Stimulated activated effector memory CD8-positive, alpha-beta T cell treated with anti-CD3 and anti-CD28 coated beads, Interleukin-12 subunit alpha, Interleukin-12 subunit beta, amount 100 ng/mL, for 72 hours (primary cell): Measurements from ENCODE around the gene IP6K3.

Experiments
- ATAC-seq: fragments of 150-1000 bp; cut with Tn5 transposase; 2 replicates; pipeline ENCODE4 v1.10.0; 2021
- DNase-seq, 2 donors: peaks; one replicate each; pipeline ENCODE4 v3.0.0; 2021 to 2022; ENCODE audit warnings: low spot score in 2 of 2
- H3K27ac Mint-ChIP-seq: one replicate; pipeline ENCODE4 v1.8.0; 2022; ENCODE audit warnings: mild to moderate bottlenecking, mixed read lengths
- H3K36me3 Mint-ChIP-seq: one replicate; pipeline ENCODE4 v1.8.0; 2022; ENCODE audit warnings: mild to moderate bottlenecking, mixed read lengths
- H3K4me1 Mint-ChIP-seq: one replicate; pipeline ENCODE4 v1.8.0; 2022; ENCODE audit warnings: mixed read lengths
- H3K4me3 Mint-ChIP-seq: one replicate; pipeline ENCODE4 v1.8.0; 2022; ENCODE audit warnings: mild to moderate bottlenecking, mixed read lengths
- H3K9me3 Mint-ChIP-seq: one replicate; pipeline ENCODE4 v1.8.0; 2022; ENCODE audit warnings: mixed read lengths

The IP6K3 gene

GRCh38 chr6:33692760-33693158 is 53.9 kb downstream of the IP6K3 start:
- H3K27ac Mint-ChIP-seq, result peak overlapping the region; percentile 89
- H3K4me3 Mint-ChIP-seq, result peak overlapping the region; percentile 61
- peaks cover 88% of the 10 kb centered on the region for H3K36me3 Mint-ChIP-seq
- no peaks in the 10 kb centered on the region for H3K9me3 Mint-ChIP-seq
- DNase-seq (peak; percentile 61 to 75), ATAC-seq (peak; percentile 84)
- H3K4me1 Mint-ChIP-seq, result peaks cover 77% of the 10 kb centered on the region

GRCh38 chr6:33692078-33692759 is 54.5 kb downstream of the IP6K3 start:
- Mint-ChIP-seq H3K4me3 (peak overlapping the region; percentile 61), H3K4me1 (peaks cover 71% of the 10 kb centered on the region), H3K9me3 (no peaks in the 10 kb centered on the region), H3K36me3 (peaks cover 87% of the 10 kb centered on the region), H3K27ac (peak overlapping the region; percentile 89)
- DNase-seq, result no peak
- no peak for ATAC-seq

- peaks cover 84% of the 10 kb centered on the region for H3K36me3 Mint-ChIP-seq
- no peaks in the 10 kb centered on the region for H3K9me3 Mint-ChIP-seq
These were observed 55.1 kb downstream of the IP6K3 start for GRCh38 chr6:33691456-33692077.

GRCh38 chr6:33690766-33691165 is 55.9 kb downstream of the IP6K3 start:
- Mint-ChIP-seq H3K27ac (peak overlapping the region; percentile 89), H3K4me1 (peaks cover 64% of the 10 kb centered on the region)
- DNase-seq, result no peak

More at GRCh38 chr6:33691456-33692077, 55.1 kb downstream of the IP6K3 start:
- no peak for DNase-seq
- ATAC-seq, result no peak
- Mint-ChIP-seq H3K27ac (peak overlapping the region; percentile 89), H3K4me1 (peaks cover 68% of the 10 kb centered on the region), H3K4me3 (no peak overlapping the region)

GRCh38 chr6:33689879-33690278 is 56.8 kb downstream of the IP6K3 start:
- Mint-ChIP-seq H3K27ac (peak overlapping the region; percentile 60), H3K9me3 (no peaks in the 10 kb centered on the region), H3K4me3 (no peak overlapping the region), H3K4me1 (peaks cover 55% of the 10 kb centered on the region), H3K36me3 (peaks cover 84% of the 10 kb centered on the region)
- no peak for DNase-seq
- ATAC-seq, result no peak

More at GRCh38 chr6:33690766-33691165, 55.9 kb downstream of the IP6K3 start:
- Mint-ChIP-seq H3K4me3 (no peak overlapping the region), H3K36me3 (peaks cover 84% of the 10 kb centered on the region), H3K9me3 (no peaks in the 10 kb centered on the region)
- ATAC-seq, result no peak

- no peaks in the 10 kb centered on the region for H3K9me3 Mint-ChIP-seq
- no peak for DNase-seq
- peak overlapping the region; percentile 60 for H3K27ac Mint-ChIP-seq
- H3K4me1 Mint-ChIP-seq, result peaks cover 52% of the 10 kb centered on the region
- no peak for ATAC-seq
- peaks cover 84% of the 10 kb centered on the region for H3K36me3 Mint-ChIP-seq
- H3K4me3 Mint-ChIP-seq, result no peak overlapping the region
These were observed 57.6 kb downstream of the IP6K3 start for GRCh38 chr6:33689148-33689494.

- peaks cover 87% of the 10 kb centered on the region for H3K36me3 Mint-ChIP-seq
- ATAC-seq (no peak), DNase-seq (no peak)
- no peak overlapping the region for H3K4me3 Mint-ChIP-seq
- peak overlapping the region; percentile 60 for H3K27ac Mint-ChIP-seq
- H3K9me3 Mint-ChIP-seq, result no peaks in the 10 kb centered on the region
- peaks cover 50% of the 10 kb centered on the region for H3K4me1 Mint-ChIP-seq
These were observed 58.1 kb downstream of the IP6K3 start for GRCh38 chr6:33688451-33689147.

- Mint-ChIP-seq H3K9me3 (no peaks in the 10 kb centered on the region), H3K4me1 (peaks cover 50% of the 10 kb centered on the region), H3K36me3 (peaks cover 88% of the 10 kb centered on the region), H3K27ac (peak overlapping the region; percentile 2), H3K4me3 (no peak overlapping the region)
- no peak for ATAC-seq
- no peak for DNase-seq
These were observed 58.7 kb downstream of the IP6K3 start for GRCh38 chr6:33688006-33688405.

- no peak overlapping the region for H3K4me3 Mint-ChIP-seq
- peak overlapping the region; percentile 2 for H3K27ac Mint-ChIP-seq
- H3K9me3 Mint-ChIP-seq, result no peaks in the 10 kb centered on the region
- H3K4me1 Mint-ChIP-seq, result peaks cover 50% of the 10 kb centered on the region
- ATAC-seq (no peak), DNase-seq (no peak)
- peaks cover 88% of the 10 kb centered on the region for H3K36me3 Mint-ChIP-seq
These were observed 59.4 kb downstream of the IP6K3 start for GRCh38 chr6:33686981-33687975.

GRCh38 chr6:33686225-33686924 is 60.3 kb downstream of the IP6K3 start:
- peaks cover 43% of the 10 kb centered on the region for H3K4me1 Mint-ChIP-seq
- DNase-seq (no peak), ATAC-seq (no peak)
- H3K4me3 Mint-ChIP-seq, result no peak overlapping the region
- no peaks in the 10 kb centered on the region for H3K9me3 Mint-ChIP-seq
- peak overlapping the region; percentile 2 for H3K27ac Mint-ChIP-seq
- H3K36me3 Mint-ChIP-seq, result peaks cover 90% of the 10 kb centered on the region

GRCh38 chr6:33685411-33686224 is 61.1 kb downstream of the IP6K3 start:
- ATAC-seq (no peak), DNase-seq (no peak)
- peaks cover 36% of the 10 kb centered on the region for H3K4me1 Mint-ChIP-seq
- H3K36me3 Mint-ChIP-seq, result peaks cover 90% of the 10 kb centered on the region
- H3K27ac Mint-ChIP-seq, result peak overlapping the region; percentile 91
- H3K4me3 Mint-ChIP-seq, result no peak overlapping the region
- no peaks in the 10 kb centered on the region for H3K9me3 Mint-ChIP-seq

GRCh38 chr6:33684983-33685382 is 61.7 kb downstream of the IP6K3 start:
- peaks cover 93% of the 10 kb centered on the region for H3K36me3 Mint-ChIP-seq
- H3K4me3 Mint-ChIP-seq, result no peak overlapping the region
- peak overlapping the region; percentile 91 for H3K27ac Mint-ChIP-seq
- ATAC-seq (no peak), DNase-seq (no peak)
- H3K4me1 Mint-ChIP-seq, result peaks cover 36% of the 10 kb centered on the region
- no peaks in the 10 kb centered on the region for H3K9me3 Mint-ChIP-seq

- ATAC-seq (no peak), DNase-seq (no peak)
- Mint-ChIP-seq H3K4me3 (no peak overlapping the region), H3K36me3 (peaks cover 94% of the 10 kb centered on the region), H3K9me3 (no peaks in the 10 kb centered on the region), H3K27ac (peak overlapping the region; percentile 91), H3K4me1 (peaks cover 34% of the 10 kb centered on the region)
These were observed 62.2 kb downstream of the IP6K3 start for GRCh38 chr6:33684428-33684896.
